GM18508 (cell line): ENCODE measurements around the gene COL4A2.
"Not testable (repeated sequence)": the region's sequence is repeated elsewhere in the genome, so short reads cannot be mapped to it uniquely, and the experiment has no call there.

Experiments used
- ATAC-seq: cut with Tn5 transposase; IDR thresholded peaks from one replicate; pipeline ENCODE4 v1.9.1; 2021; ENCODE audit warnings: moderate number of reproducible peaks; ENCODE audit not compliant: insufficient read depth, unreplicated experiment

The COL4A2 gene

GRCh38 chr13:110520431-110521295 lies 213.6 kb downstream of the COL4A2 start:
- ATAC-seq: no peak

GRCh38 chr13:110521296-110521680 lies 214.2 kb downstream of the COL4A2 start:
- no peak for ATAC-seq

- no peak for ATAC-seq
Measured at GRCh38 chr13:110521946-110522345, 214.9 kb downstream of the COL4A2 start.

GRCh38 chr13:110522721-110523120 lies 215.6 kb downstream of the COL4A2 start:
- ATAC-seq: no peak

- no peak for ATAC-seq
Measured at GRCh38 chr13:110523180-110523579, 216.1 kb downstream of the COL4A2 start.

GRCh38 chr13:110523838-110524540 lies 216.9 kb downstream of the COL4A2 start:
- ATAC-seq: no peak

GRCh38 chr13:110524541-110525257 lies 217.6 kb downstream of the COL4A2 start:
- no peak for ATAC-seq

GRCh38 chr13:110525328-110526319 lies 218.5 kb downstream of the COL4A2 start:
- peak; percentile 77 for ATAC-seq

- ATAC-seq: no peak
Measured at GRCh38 chr13:110528371-110528770, 221.3 kb downstream of the COL4A2 start.

- no peak for ATAC-seq
Measured at GRCh38 chr13:110528911-110529310, 221.8 kb downstream of the COL4A2 start.

- ATAC-seq: no peak
Measured at GRCh38 chr13:110529522-110530311, 222.6 kb downstream of the COL4A2 start.

GRCh38 chr13:110531100-110531499 lies 224.0 kb downstream of the COL4A2 start:
- ATAC-seq: no peak

GRCh38 chr13:110531671-110532083 lies 224.6 kb downstream of the COL4A2 start:
- no peak for ATAC-seq

GRCh38 chr13:110532258-110532657 lies 225.2 kb downstream of the COL4A2 start:
- ATAC-seq: not testable (repeated sequence)

- ATAC-seq: no peak
Measured at GRCh38 chr13:110533771-110534670, 226.9 kb downstream of the COL4A2 start.

GRCh38 chr13:110535526-110535925 lies 228.4 kb downstream of the COL4A2 start:
- ATAC-seq: no peak

- ATAC-seq: no peak
Measured at GRCh38 chr13:110536006-110536693, 229.1 kb downstream of the COL4A2 start.
